HEK293 (cell line): Measurements from ENCODE around the gene MAN2A2.

Source experiments
- CTCF ChIA-PET: fragments of 350-600 bp; formaldehyde crosslinking; extraction: SDS; loops from one replicate; lab custom pipeline; 2021; ENCODE audit warnings: antibody characterized with exemption; lab: Yijun Ruan, JAX
- POLR2A ChIA-PET: fragments of 300-600 bp; formaldehyde crosslinking; extraction: SDS; loops from one replicate; lab custom pipeline; 2020; ENCODE audit warnings: antibody characterized with exemption, inconsistent platforms; lab: Yijun Ruan, JAX
- H3K27ac ChIP-seq: fragments of 200-500 bp; sonication (Bioruptor generic); 2 replicates; pipeline ENCODE4 v1.5.1; 2014; ENCODE audit warnings: low read depth, low read length, control low read depth, inconsistent platforms; ENCODE audit errors: extremely low read depth
- H3K36me3 ChIP-seq, 2 experiments: fragments of 200-500 bp in 1 of 2; sonication (Bioruptor generic) in 1 of 2; 1 replicate in 1 of 2; 2 replicates in 1 of 2; pipeline ENCODE4 v1.5.1; 2014 to 2017; ENCODE audit warnings: inconsistent platforms in 2 of 2, low read length in 2 of 2; ENCODE audit not compliant: control insufficient read depth in 2 of 2, insufficient read depth in 1 of 2
- H3K4me1 ChIP-seq: fragments of 200-500 bp; sonication (Bioruptor generic); 2 replicates; pipeline ENCODE4 v1.5.1; 2014; ENCODE audit warnings: mild to moderate bottlenecking, low read length, inconsistent platforms; ENCODE audit not compliant: control insufficient read depth, insufficient read depth
- H3K4me3 ChIP-seq: 2 replicates; pipeline ENCODE4 v1.5.1; 2011; ENCODE audit warnings: low read depth, mild to moderate bottlenecking, control low read depth, low read length, moderate library complexity
- H3K9me3 ChIP-seq: fragments of 200-500 bp; sonication (Bioruptor generic); 2 replicates; pipeline ENCODE4 v1.5.1; 2014; ENCODE audit warnings: low read depth, low read length, inconsistent platforms; ENCODE audit not compliant: control insufficient read depth, insufficient read depth
- BCL11B ChIP-seq: fragments of 450-650 bp; formaldehyde crosslinking; IDR thresholded peaks from 2 replicates; pipeline ENCODE4 v1.5.1; 2016; ENCODE audit warnings: low read depth, missing biosample characterization, missing genetic modification characterization
- EGR2 ChIP-seq: fragments of 450-650 bp; formaldehyde crosslinking; IDR thresholded peaks from 2 replicates; pipeline ENCODE4 v1.5.1; 2016; ENCODE audit warnings: low read depth, missing biosample characterization, missing genetic modification characterization
- HOXD13 ChIP-seq: sonication (generic); formaldehyde crosslinking; IDR thresholded peaks from 2 replicates; pipeline ENCODE4 v1.8.0; 2022; ENCODE audit warnings: missing genetic modification reagents, borderline replicate concordance
- KLF1 ChIP-seq: fragments of 450-650 bp; formaldehyde crosslinking; IDR thresholded peaks from 2 replicates; pipeline ENCODE4 v1.5.1; 2016; ENCODE audit warnings: missing biosample characterization, missing genetic modification characterization
- PRDM1 ChIP-seq: fragments of 450-650 bp; formaldehyde crosslinking; IDR thresholded peaks from 2 replicates; pipeline ENCODE4; 2016; ENCODE audit warnings: missing biosample characterization, missing genetic modification characterization
- SETDB1 ChIP-seq: IDR thresholded peaks from one replicate; pipeline ENCODE4 v1.6.1; 2017; ENCODE audit warnings: mild to moderate bottlenecking, low read length, moderate library complexity, mixed read lengths; ENCODE audit not compliant: insufficient read length
- SP2 ChIP-seq: fragments of 450-650 bp; formaldehyde crosslinking; IDR thresholded peaks from 2 replicates; pipeline ENCODE4 v1.5.1; 2016; ENCODE audit warnings: missing biosample characterization, missing genetic modification characterization
- YY1 ChIP-seq: fragments of 450-650 bp; formaldehyde crosslinking; IDR thresholded peaks from 2 replicates; pipeline ENCODE4 v1.5.1; 2018; ENCODE audit warnings: missing biosample characterization, missing genetic modification characterization
- ZBTB8A ChIP-seq: fragments of 450-650 bp; formaldehyde crosslinking; IDR thresholded peaks from 2 replicates; pipeline ENCODE4 v1.5.1; 2016; ENCODE audit warnings: missing biosample characterization, missing genetic modification characterization
- ZFP3 ChIP-seq: fragments of 450-650 bp; formaldehyde crosslinking; IDR thresholded peaks from 2 replicates; pipeline ENCODE4 v1.5.1; 2016; ENCODE audit warnings: low read depth, missing biosample characterization, missing genetic modification characterization
- ZFP41 ChIP-seq: fragments of 450-650 bp; formaldehyde crosslinking; IDR thresholded peaks from 2 replicates; pipeline ENCODE4 v1.5.1; 2016; ENCODE audit warnings: missing biosample characterization, missing genetic modification characterization, borderline replicate concordance
- ZNF133 ChIP-seq: fragments of 450-650 bp; formaldehyde crosslinking; IDR thresholded peaks from 2 replicates; pipeline ENCODE4 v1.5.1; 2016; ENCODE audit warnings: missing biosample characterization, missing genetic modification characterization
- ZNF174 ChIP-seq: fragments of 450-650 bp; formaldehyde crosslinking; IDR thresholded peaks from 2 replicates; pipeline ENCODE4 v1.5.0; 2017; ENCODE audit warnings: missing biosample characterization, mild to moderate bottlenecking, missing genetic modification characterization
- ZNF202 ChIP-seq: fragments of 450-650 bp; formaldehyde crosslinking; IDR thresholded peaks from 2 replicates; pipeline ENCODE4 v1.5.1; 2016; ENCODE audit warnings: missing biosample characterization, missing genetic modification characterization, borderline replicate concordance
- ZNF211 ChIP-seq: fragments of 450-650 bp; formaldehyde crosslinking; IDR thresholded peaks from 2 replicates; pipeline ENCODE4 v1.5.1; 2016; ENCODE audit warnings: low read depth, missing biosample characterization, missing genetic modification characterization
- ZNF248 ChIP-seq: fragments of 450-650 bp; formaldehyde crosslinking; IDR thresholded peaks from 2 replicates; pipeline ENCODE4 v1.5.1; 2017; ENCODE audit warnings: missing biosample characterization, missing genetic modification characterization
- ZNF37A ChIP-seq: fragments of 450-650 bp; IDR thresholded peaks from 2 replicates; pipeline ENCODE4 v1.5.1; 2018; ENCODE audit warnings: missing biosample characterization, missing genetic modification characterization
- ZNF530 ChIP-seq: fragments of 450-650 bp; formaldehyde crosslinking; IDR thresholded peaks from 2 replicates; pipeline ENCODE4 v1.5.1; 2016; ENCODE audit warnings: low read depth, missing biosample characterization, missing genetic modification characterization
- ZNF558 ChIP-seq: fragments of 450-650 bp; formaldehyde crosslinking; IDR thresholded peaks from 2 replicates; pipeline ENCODE4 v1.5.1; 2016; ENCODE audit warnings: missing biosample characterization, missing genetic modification characterization
- ZNF560 ChIP-seq: fragments of 450-650 bp; formaldehyde crosslinking; IDR thresholded peaks from 2 replicates; pipeline ENCODE4 v1.5.1; 2017; ENCODE audit warnings: missing biosample characterization, missing genetic modification characterization, borderline replicate concordance
- ZNF585B ChIP-seq: fragments of 450-650 bp; formaldehyde crosslinking; IDR thresholded peaks from 2 replicates; pipeline ENCODE4 v1.5.1; 2016; ENCODE audit warnings: missing biosample characterization, missing genetic modification characterization
- ZNF626 ChIP-seq: fragments of 450-650 bp; sonication (Bioruptor Pico); formaldehyde crosslinking; IDR thresholded peaks from 2 replicates; pipeline ENCODE4 v1.5.1; 2018; ENCODE audit warnings: missing biosample characterization, missing genetic modification characterization, inconsistent platforms
- ZNF76 ChIP-seq: fragments of 450-650 bp; formaldehyde crosslinking; IDR thresholded peaks from 2 replicates; pipeline ENCODE4; 2016; ENCODE audit warnings: low read depth, missing biosample characterization, missing genetic modification characterization, borderline replicate concordance
- ZNF776 ChIP-seq: fragments of 450-650 bp; formaldehyde crosslinking; IDR thresholded peaks from 2 replicates; pipeline ENCODE4 v1.5.0; 2017; ENCODE audit warnings: missing biosample characterization, missing genetic modification characterization, borderline replicate concordance
- ZNF830 ChIP-seq: fragments of 450-650 bp; IDR thresholded peaks from 2 replicates; pipeline ENCODE4 v1.5.0; 2018; ENCODE audit warnings: missing biosample characterization, missing genetic modification characterization, low read depth, mild to moderate bottlenecking, moderate library complexity
- ZSCAN23 ChIP-seq: fragments of 450-650 bp; formaldehyde crosslinking; IDR thresholded peaks from 2 replicates; pipeline ENCODE4 v1.5.1; 2016; ENCODE audit warnings: missing biosample characterization, missing genetic modification characterization
- ZXDB ChIP-seq: fragments of 450-650 bp; formaldehyde crosslinking; IDR thresholded peaks from 2 replicates; pipeline ENCODE4 v1.5.1; 2016; ENCODE audit warnings: missing biosample characterization, missing genetic modification characterization
- TF ChIP-seq, protein P1 (sequence below): fragments of 450-650 bp; formaldehyde crosslinking; IDR thresholded peaks from 2 replicates; pipeline ENCODE4 v1.5.1; 2016; ENCODE audit warnings: missing biosample characterization, missing genetic modification characterization, borderline replicate concordance
- TF ChIP-seq, protein P2 (sequence below): fragments of 450-650 bp; formaldehyde crosslinking; IDR thresholded peaks from 2 replicates; pipeline ENCODE4 v1.5.1; 2017; ENCODE audit warnings: missing biosample characterization, missing genetic modification characterization
- TF ChIP-seq, protein P3 (sequence below): fragments of 450-650 bp; formaldehyde crosslinking; IDR thresholded peaks from 2 replicates; pipeline ENCODE4 v1.5.1; 2016; ENCODE audit warnings: missing biosample characterization, missing genetic modification characterization
- TF ChIP-seq, protein P4 (sequence below): fragments of 450-650 bp; formaldehyde crosslinking; IDR thresholded peaks from 2 replicates; pipeline ENCODE4 v1.5.1; 2016; ENCODE audit warnings: missing biosample characterization, missing genetic modification characterization

The MAN2A2 gene

DNA sequence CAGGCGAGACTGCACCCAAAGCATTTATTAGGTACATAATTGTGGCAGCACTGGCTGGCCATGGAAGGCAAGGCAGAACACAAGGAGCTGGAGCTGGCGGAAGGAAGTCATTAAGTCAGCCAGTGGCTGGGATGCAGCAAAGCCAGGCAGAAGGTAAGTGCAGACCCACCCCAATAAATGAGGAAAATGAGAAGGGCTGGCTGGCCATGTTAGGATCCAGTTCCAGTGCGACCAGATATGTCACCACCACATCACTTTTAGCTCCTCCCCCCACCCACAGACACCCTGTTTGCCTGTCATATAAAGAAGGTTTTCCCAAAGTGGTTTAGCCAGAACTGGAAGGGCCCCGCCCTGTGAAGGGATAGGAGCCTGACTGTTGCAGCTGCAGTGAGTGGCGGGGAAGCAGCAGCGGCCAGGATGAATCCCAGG is 34.8 kb upstream of the MAN2A2 start, which contains the start of gene FURIN (continued):
- TF ChIP-seq ZBTB8A, result no peak
- no peak for TF ChIP-seq ZNF202 (tag by site-specific recombination)
- no peak for TF ChIP-seq PRDM1 (tag by site-specific recombination)
- TF ChIP-seq ZNF37A (tag by site-specific recombination), result no peak
- TF ChIP-seq HOXD13, result no peak
- TF ChIP-seq, protein P1, sequence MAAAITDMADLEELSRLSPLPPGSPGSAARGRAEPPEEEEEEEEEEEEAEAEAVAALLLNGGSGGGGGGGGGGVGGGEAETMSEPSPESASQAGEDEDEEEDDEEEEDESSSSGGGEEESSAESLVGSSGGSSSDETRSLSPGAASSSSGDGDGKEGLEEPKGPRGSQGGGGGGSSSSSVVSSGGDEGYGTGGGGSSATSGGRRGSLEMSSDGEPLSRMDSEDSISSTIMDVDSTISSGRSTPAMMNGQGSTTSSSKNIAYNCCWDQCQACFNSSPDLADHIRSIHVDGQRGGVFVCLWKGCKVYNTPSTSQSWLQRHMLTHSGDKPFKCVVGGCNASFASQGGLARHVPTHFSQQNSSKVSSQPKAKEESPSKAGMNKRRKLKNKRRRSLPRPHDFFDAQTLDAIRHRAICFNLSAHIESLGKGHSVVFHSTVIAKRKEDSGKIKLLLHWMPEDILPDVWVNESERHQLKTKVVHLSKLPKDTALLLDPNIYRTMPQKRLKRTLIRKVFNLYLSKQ (tag by site-specific recombination), result no peak
- TF ChIP-seq YY1 (tag by site-specific recombination), result no peak
- TF ChIP-seq ZNF626, result no peak
- TF ChIP-seq ZSCAN23 (tag by site-specific recombination), result no peak
- no peak for TF ChIP-seq ZNF248 (tag by site-specific recombination)
- no peak for TF ChIP-seq ZNF76
- TF ChIP-seq KLF1 (tag by site-specific recombination), result peak; percentile 74
- TF ChIP-seq, protein P2, sequence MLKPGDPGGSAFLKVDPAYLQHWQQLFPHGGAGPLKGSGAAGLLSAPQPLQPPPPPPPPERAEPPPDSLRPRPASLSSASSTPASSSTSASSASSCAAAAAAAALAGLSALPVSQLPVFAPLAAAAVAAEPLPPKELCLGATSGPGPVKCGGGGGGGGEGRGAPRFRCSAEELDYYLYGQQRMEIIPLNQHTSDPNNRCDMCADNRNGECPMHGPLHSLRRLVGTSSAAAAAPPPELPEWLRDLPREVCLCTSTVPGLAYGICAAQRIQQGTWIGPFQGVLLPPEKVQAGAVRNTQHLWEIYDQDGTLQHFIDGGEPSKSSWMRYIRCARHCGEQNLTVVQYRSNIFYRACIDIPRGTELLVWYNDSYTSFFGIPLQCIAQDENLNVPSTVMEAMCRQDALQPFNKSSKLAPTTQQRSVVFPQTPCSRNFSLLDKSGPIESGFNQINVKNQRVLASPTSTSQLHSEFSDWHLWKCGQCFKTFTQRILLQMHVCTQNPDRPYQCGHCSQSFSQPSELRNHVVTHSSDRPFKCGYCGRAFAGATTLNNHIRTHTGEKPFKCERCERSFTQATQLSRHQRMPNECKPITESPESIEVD (tag by site-specific recombination), result no peak
- TF ChIP-seq ZNF558 (tag by site-specific recombination), result no peak
- no peak for TF ChIP-seq ZNF133 (tag by site-specific recombination)
- no peak for TF ChIP-seq ZNF776 (tag by site-specific recombination)
- no peak for TF ChIP-seq ZFP41 (tag by site-specific recombination)
- TF ChIP-seq ZXDB (tag by site-specific recombination), result no peak
- TF ChIP-seq ZNF174 (tag by site-specific recombination), result no peak
- TF ChIP-seq, protein P3, sequence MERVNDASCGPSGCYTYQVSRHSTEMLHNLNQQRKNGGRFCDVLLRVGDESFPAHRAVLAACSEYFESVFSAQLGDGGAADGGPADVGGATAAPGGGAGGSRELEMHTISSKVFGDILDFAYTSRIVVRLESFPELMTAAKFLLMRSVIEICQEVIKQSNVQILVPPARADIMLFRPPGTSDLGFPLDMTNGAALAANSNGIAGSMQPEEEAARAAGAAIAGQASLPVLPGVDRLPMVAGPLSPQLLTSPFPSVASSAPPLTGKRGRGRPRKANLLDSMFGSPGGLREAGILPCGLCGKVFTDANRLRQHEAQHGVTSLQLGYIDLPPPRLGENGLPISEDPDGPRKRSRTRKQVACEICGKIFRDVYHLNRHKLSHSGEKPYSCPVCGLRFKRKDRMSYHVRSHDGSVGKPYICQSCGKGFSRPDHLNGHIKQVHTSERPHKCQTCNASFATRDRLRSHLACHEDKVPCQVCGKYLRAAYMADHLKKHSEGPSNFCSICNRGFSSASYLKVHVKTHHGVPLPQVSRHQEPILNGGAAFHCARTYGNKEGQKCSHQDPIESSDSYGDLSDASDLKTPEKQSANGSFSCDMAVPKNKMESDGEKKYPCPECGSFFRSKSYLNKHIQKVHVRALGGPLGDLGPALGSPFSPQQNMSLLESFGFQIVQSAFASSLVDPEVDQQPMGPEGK (tag by site-specific recombination), result no peak
- TF ChIP-seq ZNF560 (tag by site-specific recombination), result no peak
- no peak for TF ChIP-seq ZNF211
- TF ChIP-seq SP2 (tag by site-specific recombination), result peak; percentile 53

DNA sequence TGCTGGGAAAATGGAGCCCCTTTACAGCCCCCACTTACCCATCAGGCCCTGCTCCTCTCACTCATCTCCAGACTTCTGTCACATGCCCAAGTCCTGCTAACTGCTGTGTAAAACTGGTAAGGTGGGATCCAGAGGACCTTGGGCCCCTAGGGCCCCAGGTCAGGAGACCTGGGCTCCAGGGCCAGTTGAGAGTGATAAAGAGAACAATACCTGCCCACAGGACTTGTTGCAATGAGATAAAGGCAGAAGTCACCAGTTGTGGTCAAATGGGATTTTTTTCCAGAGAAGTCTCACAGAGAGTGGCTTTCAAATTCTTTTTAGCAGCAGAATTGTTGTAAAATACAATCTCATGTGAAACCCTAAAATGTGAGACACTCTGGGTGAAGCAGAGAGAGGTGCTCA is 34.0 kb upstream of the MAN2A2 start:
- Histone ChIP-seq H3K4me1 (peaks cover 50% of the 10 kb centered on the region), H3K4me3 (no peak overlapping the region), H3K36me3 (peaks cover 0 to 3% of the 10 kb centered on the region in 2 experiments; a peak in 1 of 3 replicates), H3K9me3 (no peaks in the 10 kb centered on the region), H3K27ac (peak overlapping the region; percentile 96)
- POLR2A ChIA-PET, result interaction anchor here (0.7 to 3.0 kb wide), 7 partner anchors 13 to 152 kb away, joined by 3 to 16 read pairs (median 3); partner anchors contain the start of genes BLM and RCCD1
- CTCF ChIA-PET, result interaction anchor here (1.2 kb wide), 1 partner anchor 63 kb away, joined by 8 read pairs; the partner anchor contains the start of gene HDDC3
- TF ChIP-seq EGR2 (tag by site-specific recombination), result no peak
- no peak for TF ChIP-seq BCL11B (tag by site-specific recombination)
- no peak for TF ChIP-seq SETDB1
- TF ChIP-seq ZFP3 (tag by site-specific recombination), result no peak
- TF ChIP-seq, protein P4, sequence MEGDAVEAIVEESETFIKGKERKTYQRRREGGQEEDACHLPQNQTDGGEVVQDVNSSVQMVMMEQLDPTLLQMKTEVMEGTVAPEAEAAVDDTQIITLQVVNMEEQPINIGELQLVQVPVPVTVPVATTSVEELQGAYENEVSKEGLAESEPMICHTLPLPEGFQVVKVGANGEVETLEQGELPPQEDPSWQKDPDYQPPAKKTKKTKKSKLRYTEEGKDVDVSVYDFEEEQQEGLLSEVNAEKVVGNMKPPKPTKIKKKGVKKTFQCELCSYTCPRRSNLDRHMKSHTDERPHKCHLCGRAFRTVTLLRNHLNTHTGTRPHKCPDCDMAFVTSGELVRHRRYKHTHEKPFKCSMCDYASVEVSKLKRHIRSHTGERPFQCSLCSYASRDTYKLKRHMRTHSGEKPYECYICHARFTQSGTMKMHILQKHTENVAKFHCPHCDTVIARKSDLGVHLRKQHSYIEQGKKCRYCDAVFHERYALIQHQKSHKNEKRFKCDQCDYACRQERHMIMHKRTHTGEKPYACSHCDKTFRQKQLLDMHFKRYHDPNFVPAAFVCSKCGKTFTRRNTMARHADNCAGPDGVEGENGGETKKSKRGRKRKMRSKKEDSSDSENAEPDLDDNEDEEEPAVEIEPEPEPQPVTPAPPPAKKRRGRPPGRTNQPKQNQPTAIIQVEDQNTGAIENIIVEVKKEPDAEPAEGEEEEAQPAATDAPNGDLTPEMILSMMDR (tag by site-specific recombination), result no peak
- TF ChIP-seq ZNF530, result no peak
- TF ChIP-seq ZNF585B, result no peak
- no peak for TF ChIP-seq ZNF830 (tag by site-specific recombination)
